Retinal pigment epithelial cell (primary cell): ENCODE results near the gene RENBP.

Experiments
- DNase-seq: peaks from one replicate; pipeline ENCODE4 v3.0.0-alpha.2; 2010; ENCODE audit warnings: low read depth
- H3K4me3 ChIP-seq: 2 replicates; pipeline ENCODE4 v1.5.1; 2011; ENCODE audit warnings: mild to moderate bottlenecking, low read length, control low read depth, moderate library complexity
- TF ChIP-seq, protein P1 (sequence below): conservative IDR thresholded peaks from 2 replicates; pipeline ENCODE4 v1.5.1; 2011; ENCODE audit warnings: low read depth, low read length, control low read depth, inconsistent platforms

Gene RENBP

DNA sequence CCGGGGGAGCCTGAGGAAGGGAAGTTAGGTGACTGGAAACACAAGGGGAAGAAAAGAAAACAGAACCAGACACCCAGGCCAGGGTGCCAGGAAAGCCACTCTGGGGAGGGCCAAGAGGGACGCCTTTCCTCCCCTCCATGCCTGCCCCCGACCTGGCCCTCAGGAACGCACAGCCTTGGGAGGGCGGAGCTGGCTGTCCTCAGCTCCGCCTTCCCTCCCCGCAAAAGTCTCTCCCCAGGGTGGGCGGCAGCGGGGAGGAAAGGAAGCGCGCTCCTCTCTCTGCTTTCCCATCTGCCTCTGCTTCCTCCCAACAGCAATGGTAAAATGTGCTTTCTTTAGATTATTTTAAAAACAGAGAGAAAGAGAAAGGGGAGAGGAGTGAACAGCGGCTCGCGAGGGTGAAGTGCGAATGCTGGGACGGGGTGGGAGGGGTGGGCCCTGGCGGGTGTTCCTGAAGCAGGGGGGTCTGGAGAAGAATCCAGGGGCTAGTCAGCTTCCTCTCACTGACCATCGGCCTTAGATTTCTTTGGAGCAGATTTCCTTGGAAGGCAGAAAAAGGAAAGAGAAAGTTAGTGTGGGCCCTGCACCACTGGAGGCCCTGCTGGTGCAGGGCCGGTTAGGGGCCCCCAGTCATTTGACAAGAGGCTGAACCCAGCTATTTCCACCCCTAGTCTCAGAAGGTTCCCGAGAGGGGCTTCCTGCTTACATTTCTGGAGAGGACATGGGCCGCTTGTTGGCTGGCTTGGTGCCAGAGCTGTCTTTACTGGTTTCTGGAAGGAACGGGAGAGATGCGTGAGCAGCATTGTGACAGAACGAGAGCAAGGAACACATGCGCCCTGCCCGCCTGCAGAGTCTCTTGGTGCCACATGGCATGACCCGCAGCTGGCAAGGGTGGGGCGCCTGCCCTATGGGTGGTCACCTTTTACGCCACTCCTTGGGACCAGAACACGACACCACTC, 4.7 kb upstream of the RENBP start:
- no peak for DNase-seq
- TF ChIP-seq, protein P1, sequence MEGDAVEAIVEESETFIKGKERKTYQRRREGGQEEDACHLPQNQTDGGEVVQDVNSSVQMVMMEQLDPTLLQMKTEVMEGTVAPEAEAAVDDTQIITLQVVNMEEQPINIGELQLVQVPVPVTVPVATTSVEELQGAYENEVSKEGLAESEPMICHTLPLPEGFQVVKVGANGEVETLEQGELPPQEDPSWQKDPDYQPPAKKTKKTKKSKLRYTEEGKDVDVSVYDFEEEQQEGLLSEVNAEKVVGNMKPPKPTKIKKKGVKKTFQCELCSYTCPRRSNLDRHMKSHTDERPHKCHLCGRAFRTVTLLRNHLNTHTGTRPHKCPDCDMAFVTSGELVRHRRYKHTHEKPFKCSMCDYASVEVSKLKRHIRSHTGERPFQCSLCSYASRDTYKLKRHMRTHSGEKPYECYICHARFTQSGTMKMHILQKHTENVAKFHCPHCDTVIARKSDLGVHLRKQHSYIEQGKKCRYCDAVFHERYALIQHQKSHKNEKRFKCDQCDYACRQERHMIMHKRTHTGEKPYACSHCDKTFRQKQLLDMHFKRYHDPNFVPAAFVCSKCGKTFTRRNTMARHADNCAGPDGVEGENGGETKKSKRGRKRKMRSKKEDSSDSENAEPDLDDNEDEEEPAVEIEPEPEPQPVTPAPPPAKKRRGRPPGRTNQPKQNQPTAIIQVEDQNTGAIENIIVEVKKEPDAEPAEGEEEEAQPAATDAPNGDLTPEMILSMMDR = no peak
- H3K4me3 ChIP-seq = no peak overlapping the region

DNA sequence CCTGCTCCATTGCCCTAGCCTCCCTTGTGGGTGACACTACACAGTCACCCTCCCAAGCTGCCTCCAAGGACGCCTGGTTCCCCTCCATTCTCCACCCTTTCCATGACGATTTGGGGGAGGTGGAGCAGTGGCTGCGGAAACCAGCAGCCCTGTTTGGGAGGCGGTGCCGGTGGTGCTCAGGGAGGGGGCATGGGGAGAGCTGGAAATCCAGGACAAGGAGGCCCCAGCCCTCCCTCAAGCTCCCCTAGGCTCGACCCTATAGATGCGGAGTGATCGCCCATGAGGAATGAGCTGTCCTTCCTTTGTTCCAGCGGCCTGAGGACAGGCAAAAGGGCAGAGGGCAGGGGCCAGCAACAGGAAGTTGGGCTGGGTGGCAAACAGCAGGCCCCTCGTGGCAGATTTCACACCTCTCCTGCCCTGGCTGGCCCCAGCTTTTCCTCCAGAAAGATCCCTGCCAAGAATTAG, 3.6 kb upstream of the RENBP start:
- H3K4me3 ChIP-seq = no peak overlapping the region
- TF ChIP-seq, protein P1 = no peak
- DNase-seq = no peak

DNA sequence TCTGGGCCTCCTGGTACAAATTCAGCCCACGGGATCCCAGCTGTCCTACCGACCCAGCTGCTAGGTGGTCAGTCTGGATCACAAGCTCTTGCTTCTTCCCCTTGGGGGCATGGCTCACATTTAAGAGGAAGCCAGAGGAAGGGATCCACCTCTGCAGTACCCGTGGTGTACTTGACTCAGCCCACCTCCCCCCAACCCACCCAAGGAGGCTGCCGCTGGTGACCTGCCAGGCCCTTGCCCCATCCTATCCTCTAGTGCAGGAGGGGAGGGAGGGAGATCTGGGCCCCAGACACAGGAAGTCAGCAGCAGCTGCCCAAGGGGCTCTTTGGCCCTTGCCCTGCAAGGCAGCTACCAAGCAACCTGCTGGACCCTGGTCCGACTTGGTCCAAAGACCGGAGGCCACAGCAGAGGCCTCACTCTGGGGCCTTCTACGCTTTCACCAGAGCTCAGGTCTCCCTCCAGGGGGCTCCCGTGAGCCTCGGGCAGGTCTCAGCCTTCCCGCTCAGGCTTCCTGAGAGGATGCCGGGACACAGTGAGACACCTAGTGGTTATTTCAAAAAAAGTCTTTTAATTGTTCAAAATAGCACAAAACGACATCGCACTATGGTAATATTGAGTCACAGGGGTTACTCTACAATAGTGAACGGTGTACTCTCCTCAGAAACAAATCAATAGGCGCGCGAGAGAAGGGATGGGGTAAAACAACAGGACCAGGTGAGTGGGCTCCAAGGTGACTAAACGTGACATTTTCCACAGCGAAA, 2.7 kb upstream of the RENBP start:
- TF ChIP-seq, protein P1 = peak; percentile 95
- H3K4me3 ChIP-seq = no peak overlapping the region
- no peak for DNase-seq

DNA sequence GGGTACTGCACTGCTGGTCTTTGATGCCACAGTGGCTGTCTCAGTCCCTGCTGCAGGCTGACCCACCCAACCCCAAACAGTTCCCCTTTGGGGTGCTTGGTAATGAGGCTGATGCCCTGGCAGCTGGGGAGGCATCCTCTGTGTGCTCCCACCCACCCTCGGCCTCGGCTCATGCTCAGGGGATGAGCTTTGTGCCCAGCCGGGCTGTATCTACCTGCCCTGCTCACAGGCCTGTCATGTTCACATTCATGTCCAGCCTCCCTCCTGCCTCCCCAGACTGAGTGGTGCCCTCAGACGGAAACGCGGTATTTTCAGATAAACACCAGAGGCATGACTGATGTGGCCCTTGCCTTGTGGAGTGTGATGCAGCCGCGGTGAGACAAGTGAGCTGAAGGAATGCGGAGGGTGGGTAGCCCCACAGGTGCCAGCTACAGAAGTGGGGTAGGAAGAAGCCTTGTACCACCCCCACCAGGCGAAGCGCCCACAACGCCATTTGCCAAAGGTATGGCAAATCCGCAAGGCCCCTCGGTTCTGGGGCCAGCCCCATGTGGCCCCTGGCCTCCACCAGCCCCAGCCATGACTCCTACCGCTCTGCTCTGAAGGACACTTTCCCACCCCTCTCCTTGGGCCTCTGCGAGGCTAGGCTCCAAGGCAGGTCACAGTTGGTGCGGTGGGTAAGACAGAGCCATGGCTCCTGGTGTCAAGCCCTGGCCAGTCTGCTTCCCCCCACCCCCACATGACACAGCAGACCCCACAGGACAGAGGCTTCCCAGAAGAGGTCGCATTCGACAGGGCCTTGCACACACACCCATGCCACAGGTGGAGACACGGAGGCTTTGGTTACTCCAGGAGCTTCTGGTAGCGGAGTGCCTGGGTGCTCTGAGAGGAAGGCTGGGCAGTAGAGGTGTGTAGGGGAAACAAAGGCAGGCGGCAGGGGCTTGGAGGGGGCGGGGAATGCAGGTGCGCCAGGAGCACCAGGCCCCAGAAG, 1.8 kb upstream of the RENBP start:
- TF ChIP-seq, protein P1 = no peak
- no peak for DNase-seq
- no peak overlapping the region for H3K4me3 ChIP-seq

DNA sequence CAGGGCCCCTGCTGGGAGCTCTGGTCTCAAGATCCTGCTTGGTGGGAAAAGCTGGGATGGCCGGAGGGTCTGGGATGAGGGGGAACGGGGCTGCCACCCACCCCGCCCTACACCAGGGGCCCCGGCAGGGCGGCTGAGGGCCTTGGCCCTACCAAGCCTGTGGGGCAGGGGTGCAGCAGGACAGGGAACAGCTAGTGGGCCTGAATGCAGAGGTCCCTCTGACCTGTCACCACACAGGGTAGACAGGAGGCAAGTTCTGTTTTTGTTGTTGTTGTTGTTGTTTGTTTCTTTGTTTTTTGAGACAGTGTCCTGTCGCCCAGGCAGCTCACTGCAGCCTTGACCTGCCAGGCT, 332 bp upstream of the RENBP start:
- H3K4me3 ChIP-seq = no peak overlapping the region
- no peak for DNase-seq
- TF ChIP-seq, protein P1 = no peak
